ENCODE measurements around the gene FMOD.

Gene FMOD

GRCh38 chr1:203331224-203331623 lies 19.7 kb downstream of the FMOD start:
- H3K27ac ChIP-seq = no peak overlapping the region
- no peak for TF ChIP-seq ZFX (IDR thresholded peaks at IDR 0.05)
- no peak for TF ChIP-seq CTCF (conservative IDR thresholded peaks at IDR 0.05)

- no peak overlapping the region for H3K27ac ChIP-seq
- TF ChIP-seq ZFX (IDR thresholded peaks at IDR 0.05) = no peak
- no peak for TF ChIP-seq CTCF (conservative IDR thresholded peaks at IDR 0.05)
Observed at GRCh38 chr1:203328714-203329122, 22.2 kb downstream of the FMOD start.

GRCh38 chr1:203327684-203328457 lies 23.1 kb downstream of the FMOD start:
- TF ChIP-seq CTCF (conservative IDR thresholded peaks at IDR 0.05) (peak; percentile 57), ZFX (IDR thresholded peaks at IDR 0.05) (peak; percentile 38; the same call in 1 of the 2 replicates)
- H3K27ac ChIP-seq = peak overlapping the region; percentile 86

- peak overlapping the region; percentile 86 for H3K27ac ChIP-seq
- TF ChIP-seq CTCF (conservative IDR thresholded peaks at IDR 0.05) (no peak), ZFX (IDR thresholded peaks at IDR 0.05) (no peak)
Observed at GRCh38 chr1:203326830-203327683, 23.9 kb downstream of the FMOD start.

- peak overlapping the region; percentile 86 for H3K27ac ChIP-seq
- TF ChIP-seq ZFX (IDR thresholded peaks at IDR 0.05) (no peak), CTCF (conservative IDR thresholded peaks at IDR 0.05) (no peak)
Observed at GRCh38 chr1:203325418-203326091, 25.4 kb downstream of the FMOD start.

- H3K27ac ChIP-seq = peak overlapping the region; percentile 86
- TF ChIP-seq ZFX (IDR thresholded peaks at IDR 0.05) (no peak), CTCF (conservative IDR thresholded peaks at IDR 0.05) (no peak)
Observed at GRCh38 chr1:203325026-203325417, 25.9 kb downstream of the FMOD start.
